ENCODE measurements around the gene GNPTG.

Gene GNPTG

DNA sequence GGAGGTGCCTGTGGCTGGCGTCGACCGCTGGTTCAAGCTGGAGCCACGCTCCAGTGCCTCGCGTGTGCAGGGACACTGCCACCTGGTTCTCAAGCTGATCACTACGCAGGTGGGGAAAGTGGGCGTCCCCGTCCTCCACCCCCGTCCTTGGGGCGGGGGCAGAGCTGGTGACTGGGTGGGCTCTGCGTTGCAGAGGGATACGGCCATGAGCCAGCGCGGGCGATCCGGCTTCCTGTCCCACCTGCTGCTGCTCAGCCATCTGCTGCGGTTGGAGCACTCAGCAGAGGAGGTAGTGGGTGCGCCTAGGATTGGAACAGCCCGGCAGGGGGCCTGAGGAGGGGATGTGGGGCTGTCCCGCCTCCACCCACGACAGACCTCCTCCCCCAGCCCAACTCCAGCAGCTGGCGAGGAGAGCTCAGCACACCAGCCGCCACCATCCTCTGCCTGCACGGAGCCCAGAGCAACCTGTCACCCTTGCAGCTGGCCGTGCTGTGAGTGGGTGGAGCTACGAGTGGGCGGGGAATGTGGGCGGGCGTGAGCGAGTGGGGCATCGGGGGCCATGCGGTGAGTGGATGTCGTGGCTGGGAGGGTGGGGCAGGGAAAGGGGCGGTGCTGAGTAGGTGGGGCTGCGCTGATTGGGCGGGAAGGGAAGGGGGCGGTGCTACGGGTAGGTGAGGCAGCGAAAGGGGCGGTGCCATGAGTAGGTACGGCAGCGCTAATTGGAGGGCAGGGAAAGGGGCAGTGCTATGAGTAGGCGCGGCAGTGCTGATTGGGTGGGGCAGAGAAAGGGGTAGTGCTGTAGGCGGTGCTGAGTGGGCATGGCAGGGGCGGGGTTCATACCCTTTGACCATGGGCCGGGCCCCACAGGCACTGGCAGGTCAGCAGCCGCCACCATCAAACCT is 9.0 kb upstream of the GNPTG start:
- DNase-seq (ENCODE audit: low spot score), result peak; percentile 100
- TF ChIP-seq, protein P1, sequence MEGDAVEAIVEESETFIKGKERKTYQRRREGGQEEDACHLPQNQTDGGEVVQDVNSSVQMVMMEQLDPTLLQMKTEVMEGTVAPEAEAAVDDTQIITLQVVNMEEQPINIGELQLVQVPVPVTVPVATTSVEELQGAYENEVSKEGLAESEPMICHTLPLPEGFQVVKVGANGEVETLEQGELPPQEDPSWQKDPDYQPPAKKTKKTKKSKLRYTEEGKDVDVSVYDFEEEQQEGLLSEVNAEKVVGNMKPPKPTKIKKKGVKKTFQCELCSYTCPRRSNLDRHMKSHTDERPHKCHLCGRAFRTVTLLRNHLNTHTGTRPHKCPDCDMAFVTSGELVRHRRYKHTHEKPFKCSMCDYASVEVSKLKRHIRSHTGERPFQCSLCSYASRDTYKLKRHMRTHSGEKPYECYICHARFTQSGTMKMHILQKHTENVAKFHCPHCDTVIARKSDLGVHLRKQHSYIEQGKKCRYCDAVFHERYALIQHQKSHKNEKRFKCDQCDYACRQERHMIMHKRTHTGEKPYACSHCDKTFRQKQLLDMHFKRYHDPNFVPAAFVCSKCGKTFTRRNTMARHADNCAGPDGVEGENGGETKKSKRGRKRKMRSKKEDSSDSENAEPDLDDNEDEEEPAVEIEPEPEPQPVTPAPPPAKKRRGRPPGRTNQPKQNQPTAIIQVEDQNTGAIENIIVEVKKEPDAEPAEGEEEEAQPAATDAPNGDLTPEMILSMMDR (IDR thresholded peaks at IDR 0.05; ENCODE audit: extremely low read depth, missing control alignments), result no peak

DNA sequence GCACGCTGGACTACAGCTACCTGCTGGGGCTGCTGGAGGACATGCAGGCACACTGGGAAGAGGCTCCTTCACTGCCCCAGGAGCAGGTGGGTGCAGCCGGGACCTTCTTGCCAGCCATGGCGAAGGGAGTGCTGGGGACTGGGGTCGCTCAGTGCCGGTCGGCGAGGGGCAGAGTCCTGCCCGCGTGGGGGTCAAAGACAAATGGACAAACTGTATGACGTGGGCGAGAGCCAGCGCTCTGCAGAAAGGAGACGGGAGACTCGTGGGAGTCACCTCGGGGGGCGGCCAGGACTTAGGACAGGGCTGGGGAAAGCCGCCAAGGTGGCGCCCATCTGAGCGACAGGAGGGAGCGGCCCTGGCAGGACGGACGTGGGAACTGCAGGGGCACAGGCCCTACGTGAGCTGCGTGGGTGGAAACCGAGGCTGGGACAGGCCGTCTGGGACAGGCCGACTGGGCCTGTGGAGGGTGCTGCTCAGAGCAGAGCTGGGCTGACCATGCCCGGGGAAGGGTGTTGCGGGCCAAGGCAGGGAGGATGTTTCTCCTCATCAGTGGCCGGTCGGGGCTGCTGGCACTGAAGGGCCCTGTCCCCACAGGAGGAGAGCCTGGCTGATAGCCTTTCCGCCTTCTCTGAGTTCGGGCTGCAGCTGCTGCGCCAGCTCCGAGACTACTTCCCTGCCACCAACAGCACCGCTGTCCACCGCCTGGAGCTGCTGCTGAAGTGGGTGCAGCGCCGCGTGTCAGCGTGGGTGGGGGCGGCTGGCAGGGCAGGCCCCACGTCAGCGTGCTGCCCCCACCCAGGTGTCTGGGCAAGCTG is 8.1 kb upstream of the GNPTG start:
- no peak for DNase-seq (ENCODE audit: low spot score)
- TF ChIP-seq, protein P1 (IDR thresholded peaks at IDR 0.05; ENCODE audit: extremely low read depth, missing control alignments), result no peak

DNA sequence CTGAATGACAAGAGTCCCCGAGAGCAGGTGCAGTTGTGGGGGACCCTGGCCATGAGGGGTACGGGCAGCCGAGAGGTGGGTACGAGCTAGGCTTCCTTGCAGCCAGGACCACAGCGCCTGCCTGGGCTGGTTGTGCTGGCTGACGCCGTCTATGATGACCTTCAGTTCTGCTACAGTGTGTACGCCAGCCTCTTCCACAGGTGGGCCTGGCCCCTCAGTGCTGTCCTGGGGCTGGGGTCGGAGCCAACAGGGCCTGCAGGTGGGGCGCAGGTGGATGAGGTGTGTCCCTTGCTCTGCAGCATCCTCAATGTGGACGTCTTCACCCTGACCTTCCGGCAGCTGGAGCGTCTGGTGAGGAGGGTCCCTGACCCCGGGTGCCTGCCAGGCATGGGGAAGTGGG is 7.2 kb upstream of the GNPTG start:
- TF ChIP-seq, protein P1 (IDR thresholded peaks at IDR 0.05; ENCODE audit: extremely low read depth, missing control alignments), result no peak

GRCh38 chr16:1345087-1345486 is 6.6 kb upstream of the GNPTG start:
- TF ChIP-seq, protein P1 (IDR thresholded peaks at IDR 0.05; ENCODE audit: extremely low read depth, missing control alignments), result no peak
- no peak for DNase-seq (ENCODE audit: low spot score)

More for the DNA sequence above, 7.2 kb upstream of the GNPTG start:
- DNase-seq (ENCODE audit: low spot score), result no peak

DNA sequence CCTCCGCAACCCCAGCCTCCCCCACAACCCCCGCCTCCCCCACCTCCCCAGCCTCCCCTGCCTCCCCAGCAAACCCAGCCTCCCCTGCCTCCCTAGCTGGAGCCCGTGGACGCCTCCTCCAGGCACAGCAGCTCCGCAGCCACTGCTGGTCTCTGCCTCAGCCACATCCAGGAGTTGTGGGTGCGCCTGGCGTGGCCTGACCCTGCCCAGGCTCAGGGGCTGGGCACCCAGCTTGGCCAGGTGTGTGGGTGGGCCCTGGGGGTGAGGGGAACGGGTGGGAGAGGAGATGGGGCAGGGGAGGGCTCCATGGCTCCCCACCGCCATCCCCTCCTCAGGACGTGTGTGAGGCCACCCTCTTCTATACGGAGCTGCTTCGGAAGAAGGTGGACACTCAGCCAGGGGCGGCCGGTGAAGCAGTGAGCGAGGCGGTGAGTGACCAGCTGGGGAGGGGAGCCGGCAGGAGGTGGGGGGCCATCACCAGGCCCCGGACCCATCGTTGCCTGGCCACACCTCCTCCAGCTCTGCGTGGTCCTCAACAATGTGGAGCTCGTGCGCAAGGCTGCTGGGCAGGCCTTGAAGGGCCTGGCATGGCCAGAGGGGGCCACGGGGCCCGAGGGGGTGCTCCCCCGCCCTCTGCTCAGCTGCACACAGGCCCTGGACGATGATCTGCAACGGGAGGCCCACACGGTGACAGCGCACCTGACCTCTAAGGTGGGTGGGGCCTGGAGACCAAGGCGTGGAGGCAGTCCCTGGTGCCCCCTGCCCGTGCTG is 5.9 kb upstream of the GNPTG start:
- DNase-seq (ENCODE audit: low spot score), result no peak
- TF ChIP-seq, protein P1 (IDR thresholded peaks at IDR 0.05; ENCODE audit: extremely low read depth, missing control alignments), result no peak

GRCh38 chr16:1346422-1347285 is 5.1 kb upstream of the GNPTG start:
- no peak for DNase-seq (ENCODE audit: low spot score)
- TF ChIP-seq, protein P1 (IDR thresholded peaks at IDR 0.05; ENCODE audit: extremely low read depth, missing control alignments), result no peak
